HG03097 (cell line): ENCODE data around the gene RBFA.

Source experiments
- ATAC-seq: cut with Tn5 transposase; IDR thresholded peaks from one replicate; pipeline ENCODE4 v1.9.1; 2021; ENCODE audit not compliant: unreplicated experiment, low FRiP score

RBFA gene

GRCh38 chr18:80070825-80071224, 36.6 kb downstream of the RBFA start:
- ATAC-seq, result no peak

GRCh38 chr18:80074183-80074582, 39.9 kb downstream of the RBFA start:
- ATAC-seq, result no peak

- no peak for ATAC-seq
These were observed 40.5 kb downstream of the RBFA start for GRCh38 chr18:80074697-80075096.

GRCh38 chr18:80075940-80076339, 41.7 kb downstream of the RBFA start:
- ATAC-seq, result no peak

GRCh38 chr18:80076379-80076778, 42.1 kb downstream of the RBFA start:
- no peak for ATAC-seq

- no peak for ATAC-seq
These were observed 43.6 kb downstream of the RBFA start for GRCh38 chr18:80077873-80078272.
